Activated CD4-positive, alpha-beta T cell treated with anti-CD3 and anti-CD28 coated beads, Interleukin-2, Interleukin-6, amounts not matched to agents 100 ng/mL and 50 ng/mL, durations not matched to agents 16 hours and 8 hours (primary cell): ENCODE measurements around the gene SLC22A16.

ENCODE experiments used
- DNase-seq: peaks from one replicate; pipeline ENCODE4 v3.0.0-alpha.2; 2020

Gene SLC22A16

GRCh38 chr6:110446405-110446804 is 30.0 kb downstream of the SLC22A16 start:
- DNase-seq, result no peak

DNA sequence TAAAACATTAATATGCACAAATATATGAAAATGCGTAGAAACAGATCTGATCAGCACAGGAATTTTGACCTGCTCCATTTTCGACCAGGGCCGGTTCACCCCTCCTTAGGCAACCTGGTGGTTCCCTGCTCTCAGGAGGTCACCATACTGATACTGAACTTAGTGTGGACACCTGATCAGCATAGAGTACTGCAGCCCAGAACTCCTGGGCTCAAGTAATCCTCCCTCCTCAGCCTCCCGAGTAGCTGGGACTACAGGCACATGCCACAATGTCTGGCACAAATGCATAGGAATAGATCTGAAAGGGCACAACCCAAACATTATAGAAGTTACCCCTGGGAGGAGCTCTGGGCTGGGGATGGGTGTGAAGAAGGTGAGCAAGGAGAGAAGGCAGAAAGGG is 36.4 kb downstream of the SLC22A16 start:
- no peak for DNase-seq

- no peak for DNase-seq
These were observed 37.1 kb downstream of the SLC22A16 start for GRCh38 chr6:110439356-110439755.

DNA sequence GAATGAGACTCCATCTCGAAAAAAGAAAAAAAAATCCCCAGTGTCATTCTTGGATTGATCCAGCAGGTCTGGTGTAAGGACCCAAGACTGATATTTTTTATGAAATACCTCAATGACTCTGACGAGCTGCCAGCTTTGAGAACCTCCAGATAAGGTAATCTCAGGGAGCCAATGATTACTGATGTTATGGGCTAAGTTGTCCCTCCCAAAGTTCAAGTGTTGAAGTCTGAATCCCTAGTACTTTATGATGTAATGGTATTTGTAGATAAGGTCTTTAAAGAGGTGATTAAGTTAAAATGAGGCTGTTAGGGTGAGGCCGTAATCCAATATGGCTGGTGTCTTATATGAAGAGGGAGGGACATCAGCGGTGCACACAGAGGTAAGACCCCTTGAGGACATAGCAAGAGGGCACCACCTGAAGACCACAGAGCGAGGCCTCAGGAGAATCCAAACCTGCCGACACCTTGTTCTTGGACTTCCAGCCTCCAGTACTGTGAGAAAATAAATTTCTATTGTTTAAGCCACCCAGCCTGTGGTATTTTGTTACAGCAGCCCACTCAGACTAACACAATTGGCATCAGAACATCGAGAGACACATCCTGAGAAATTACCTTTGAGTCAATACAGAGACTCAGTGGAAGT is 41.3 kb downstream of the SLC22A16 start:
- no peak for DNase-seq

DNA sequence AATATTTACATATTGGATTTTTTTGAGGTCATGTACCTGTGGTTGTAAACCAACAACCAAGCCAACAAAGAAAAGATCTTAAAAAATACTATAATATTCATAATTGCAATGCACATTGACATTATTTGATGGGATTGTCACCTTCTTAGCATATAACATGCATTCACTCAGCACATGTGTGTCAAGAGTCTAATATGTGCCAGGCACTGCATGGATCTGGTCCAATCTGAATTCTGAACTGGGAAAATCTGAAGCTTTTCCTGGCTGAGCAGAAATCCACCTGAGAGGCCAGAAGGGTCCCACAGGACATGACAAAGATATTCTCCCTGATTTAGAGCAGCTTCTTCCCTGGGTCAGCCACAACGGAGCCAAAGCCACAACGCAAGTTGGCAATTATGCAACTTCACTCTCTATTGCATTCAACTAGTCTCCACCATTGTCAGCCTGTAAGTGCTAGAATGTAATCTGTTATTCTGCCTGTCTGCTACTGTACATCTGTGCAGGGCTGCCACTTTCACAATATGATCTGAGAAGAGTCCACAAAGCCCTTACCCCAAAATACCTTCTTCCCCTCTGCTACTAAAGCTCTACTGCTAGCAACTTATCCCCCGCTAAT is 44.0 kb downstream of the SLC22A16 start:
- DNase-seq, result no peak

- no peak for DNase-seq
These were observed 45.7 kb downstream of the SLC22A16 start for GRCh38 chr6:110430741-110431140.

GRCh38 chr6:110430236-110430635 is 46.2 kb downstream of the SLC22A16 start:
- no peak for DNase-seq

DNA sequence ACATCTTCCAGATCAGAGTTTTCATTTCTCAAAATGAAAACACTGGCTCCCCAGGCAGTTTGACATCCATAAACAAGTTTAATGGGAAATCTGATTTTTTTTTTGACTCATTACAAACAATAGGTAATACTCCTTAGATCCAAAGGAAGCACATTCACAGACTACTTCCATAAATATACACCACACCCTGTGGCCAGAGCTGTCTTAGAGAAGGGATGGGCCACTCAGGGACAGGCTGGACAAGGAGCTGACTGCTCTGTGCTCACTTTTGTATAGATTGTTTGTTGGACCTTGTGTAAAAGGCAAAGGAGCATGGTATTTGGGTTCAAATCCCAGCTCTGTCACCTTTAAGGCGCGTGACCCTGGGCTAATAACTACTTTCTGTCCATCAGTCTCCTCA is 48.3 kb downstream of the SLC22A16 start:
- no peak for DNase-seq

- DNase-seq, result no peak
These were observed 50.6 kb downstream of the SLC22A16 start for GRCh38 chr6:110425816-110426215.

DNA sequence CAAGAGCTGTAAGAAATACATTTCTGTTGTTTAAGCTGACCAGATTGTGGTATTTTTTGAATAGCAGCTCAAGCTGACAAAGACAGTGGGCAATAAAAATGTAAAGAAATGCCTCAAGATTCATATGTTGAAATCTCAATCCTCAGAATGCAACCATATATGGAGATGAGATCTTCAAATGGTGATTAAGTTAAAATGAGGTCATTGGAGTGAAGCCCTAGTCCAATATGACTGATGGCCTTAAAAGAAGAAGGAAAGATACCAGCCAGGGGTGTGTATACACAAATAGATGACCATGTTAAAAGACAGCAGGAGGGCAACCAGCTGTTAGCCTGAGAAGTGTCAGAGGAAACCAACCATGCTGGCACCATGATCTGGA is 54.0 kb downstream of the SLC22A16 start:
- no peak for DNase-seq

DNA sequence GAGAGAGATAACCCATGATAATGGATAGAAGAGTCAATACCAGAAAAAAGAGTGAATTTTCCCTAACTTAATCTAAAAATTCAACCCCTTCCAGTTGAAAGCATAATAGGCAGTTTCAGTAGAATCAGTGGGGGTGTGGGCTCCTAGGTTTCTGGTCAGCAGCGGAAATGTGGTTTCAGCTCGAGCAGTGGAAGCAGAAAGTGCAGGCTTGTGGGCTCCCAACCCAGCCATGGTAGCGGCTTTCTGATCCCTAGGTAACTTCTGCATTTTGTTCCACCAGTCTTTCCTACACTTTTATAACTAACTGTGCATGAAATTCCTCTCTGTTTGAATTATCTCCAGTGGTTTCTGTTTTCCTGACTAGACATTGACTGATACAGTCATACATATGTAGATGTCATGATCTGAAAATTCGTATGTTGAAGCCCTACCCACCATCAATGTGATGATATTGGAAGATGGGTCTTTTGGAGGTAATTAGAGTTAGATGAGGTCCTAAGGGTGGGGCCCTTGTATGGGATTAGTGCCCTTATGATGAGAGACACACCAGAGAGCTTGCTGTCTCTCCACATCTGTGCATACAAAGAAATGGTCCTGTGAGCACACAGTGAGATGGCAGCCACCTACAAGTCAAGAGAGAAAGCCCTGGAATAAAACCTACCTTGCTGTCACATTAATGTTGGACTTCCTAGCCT is 54.5 kb downstream of the SLC22A16 start:
- no peak for DNase-seq

DNA sequence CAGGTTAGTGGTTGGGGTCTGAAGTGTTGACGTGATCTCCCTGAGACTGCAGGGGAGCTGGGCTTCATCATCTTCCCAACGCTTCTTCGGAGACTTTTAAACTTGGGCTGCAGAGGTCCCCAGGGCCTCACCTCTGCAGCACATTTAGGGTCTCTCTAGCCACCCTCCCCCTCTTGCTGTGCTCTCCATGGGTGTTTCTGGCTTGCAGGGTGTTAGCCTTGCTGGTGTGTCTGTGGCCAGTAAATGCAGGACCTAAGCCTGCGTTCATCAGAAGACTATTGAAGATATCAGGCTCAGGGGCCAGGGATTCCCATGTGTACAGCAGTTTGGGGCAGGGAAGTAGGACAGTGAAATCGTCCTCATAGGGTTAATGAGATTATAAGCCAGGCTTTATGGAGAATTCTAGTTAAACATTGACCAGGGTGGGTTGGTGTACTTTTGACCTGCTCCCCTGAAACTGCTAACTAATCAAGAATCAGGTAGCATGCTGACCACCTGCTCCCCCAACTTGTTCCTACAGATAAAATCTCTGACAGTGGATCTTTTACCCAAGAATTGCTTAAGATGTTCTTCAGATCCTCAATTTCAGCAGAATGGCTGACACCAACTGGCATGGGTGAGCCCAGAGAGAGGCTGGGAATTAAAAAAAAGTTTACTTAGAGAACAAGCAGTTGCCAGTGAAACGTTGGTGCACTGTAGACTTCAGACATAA is 57.2 kb downstream of the SLC22A16 start:
- DNase-seq, result no peak

DNA sequence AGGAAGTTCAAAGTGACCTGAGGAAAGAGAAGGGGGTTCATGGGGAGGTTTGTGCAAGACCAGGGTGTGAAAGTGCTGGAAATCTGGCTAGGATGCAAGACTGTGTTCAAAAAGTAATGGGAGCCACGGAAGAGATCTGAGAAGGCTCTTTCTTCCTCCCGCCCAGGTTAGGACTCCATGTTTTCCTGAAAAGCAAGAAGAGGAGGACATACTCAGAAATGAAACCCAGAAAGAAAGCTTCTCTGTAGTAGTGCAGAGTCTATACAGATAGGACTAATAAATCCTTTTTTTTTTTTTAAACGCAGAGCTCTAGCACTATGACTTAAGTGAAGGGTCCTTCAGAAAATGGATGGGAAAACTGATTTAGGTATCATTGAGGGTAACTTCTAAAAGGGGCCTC is 57.8 kb downstream of the SLC22A16 start:
- no peak for DNase-seq

- DNase-seq, result no peak
These were observed 61.1 kb downstream of the SLC22A16 start, which contains the start of gene DDO for GRCh38 chr6:110415086-110415916. DDO (minus strand) TSS chr6:110415575; CDS start chr6:110413462, 2,113 bp downstream.

DNA sequence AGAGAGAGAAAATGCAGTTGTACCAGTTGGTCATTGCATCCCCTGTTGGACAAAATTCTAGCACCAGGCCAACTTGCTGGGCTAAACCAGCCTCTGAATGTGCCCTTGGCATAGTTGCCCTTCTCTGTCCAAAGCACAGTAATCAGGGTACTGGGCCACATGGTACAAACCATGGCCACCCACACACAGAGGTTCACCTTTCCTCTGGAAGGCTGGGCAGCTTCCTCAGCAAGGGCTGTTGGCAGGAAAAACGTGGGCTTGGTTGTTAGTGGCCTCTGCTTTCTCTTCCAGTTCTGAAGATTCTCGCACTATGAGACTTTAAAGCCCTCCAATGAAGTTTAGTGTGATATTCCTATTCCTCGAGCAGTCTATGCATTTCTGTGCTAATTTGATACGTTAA is 61.7 kb downstream of the SLC22A16 start:
- no peak for DNase-seq

DNA sequence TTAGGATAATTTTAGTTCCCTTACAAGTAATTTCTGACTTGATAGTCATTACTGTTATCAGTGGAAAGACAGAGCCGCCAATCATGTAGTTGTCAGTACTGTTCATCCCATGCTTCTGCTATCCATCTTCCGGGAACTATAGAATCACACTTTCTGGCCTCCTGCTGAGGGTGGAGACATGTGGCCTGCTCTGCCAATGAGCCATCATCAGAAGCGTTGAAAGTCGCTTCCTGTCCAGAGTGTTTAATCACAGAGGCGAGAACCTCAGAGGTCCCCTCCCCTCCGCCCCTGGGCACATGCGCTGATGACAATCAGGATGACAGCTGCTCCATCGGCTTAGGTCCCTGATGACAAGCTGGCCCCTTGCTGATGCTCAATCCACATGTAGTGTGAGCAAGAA is 64.1 kb downstream of the SLC22A16 start:
- no peak for DNase-seq

GRCh38 chr6:110410511-110410910 is 65.9 kb downstream of the SLC22A16 start:
- DNase-seq, result no peak

DNA sequence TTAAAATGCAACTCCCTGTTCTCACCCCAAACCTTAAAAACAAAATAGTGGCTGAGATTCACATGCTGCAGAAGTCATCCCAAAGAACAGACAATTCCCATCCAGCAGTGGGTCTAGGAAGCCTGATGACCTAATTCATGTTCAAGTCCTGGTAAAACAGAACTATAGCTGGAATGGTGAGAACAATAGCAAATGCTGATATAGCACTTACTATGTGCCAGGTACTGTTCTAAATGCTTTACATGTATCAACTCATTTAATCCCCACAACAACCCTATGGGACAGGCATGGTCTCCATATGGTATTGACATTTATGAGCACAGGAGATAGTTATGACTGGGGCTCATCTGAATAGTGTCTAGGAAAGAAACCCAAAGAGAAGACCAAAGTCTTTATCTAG is 66.6 kb downstream of the SLC22A16 start:
- no peak for DNase-seq

DNA sequence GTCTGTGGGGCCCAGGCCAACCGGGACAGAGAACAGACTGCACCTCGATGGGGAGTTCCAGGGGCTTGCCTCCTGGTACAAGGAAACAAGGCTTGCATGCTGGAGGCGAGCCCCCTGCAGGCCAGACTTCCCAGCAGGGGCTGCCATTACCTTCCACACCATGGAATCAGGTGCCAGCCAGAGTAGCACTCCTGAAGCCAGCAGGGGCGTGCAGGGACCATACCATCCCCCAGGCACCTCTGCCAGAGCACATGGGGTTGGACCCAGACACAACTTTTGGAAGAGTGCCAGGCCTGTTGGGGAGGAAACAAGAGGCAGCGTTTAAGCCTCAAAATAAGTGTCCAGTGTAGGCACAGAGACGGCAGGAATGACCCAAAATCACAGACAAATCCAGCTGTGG is 67.5 kb downstream of the SLC22A16 start:
- DNase-seq, result no peak

- DNase-seq, result no peak
These were observed 71.8 kb downstream of the SLC22A16 start for GRCh38 chr6:110404607-110405006.

DNA sequence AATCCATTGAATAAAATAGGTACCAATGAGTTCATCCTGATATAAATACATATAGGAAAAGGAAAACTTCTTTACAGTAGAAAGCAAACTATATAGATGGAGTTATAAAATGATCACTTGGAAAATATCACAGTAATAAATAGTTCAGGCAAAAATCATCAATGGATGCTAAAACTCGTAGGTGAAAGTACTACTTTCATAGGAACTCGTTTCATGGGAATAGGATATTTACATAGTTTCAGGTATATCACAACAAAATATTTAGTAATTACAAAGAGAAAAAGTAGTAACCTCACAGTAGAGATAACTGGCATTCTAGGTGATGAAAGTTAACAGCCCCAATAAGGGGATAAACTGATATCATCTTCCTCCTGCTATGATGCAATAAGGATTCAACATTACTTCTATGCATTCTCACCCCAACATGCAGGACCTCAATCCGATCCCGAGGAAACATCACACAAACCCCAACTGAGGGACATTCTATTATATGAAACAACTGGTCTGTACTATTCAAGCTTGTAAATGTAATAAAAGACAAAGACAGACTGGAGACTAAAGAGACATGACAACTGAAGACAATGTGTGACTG is 74.7 kb downstream of the SLC22A16 start:
- no peak for DNase-seq

DNA sequence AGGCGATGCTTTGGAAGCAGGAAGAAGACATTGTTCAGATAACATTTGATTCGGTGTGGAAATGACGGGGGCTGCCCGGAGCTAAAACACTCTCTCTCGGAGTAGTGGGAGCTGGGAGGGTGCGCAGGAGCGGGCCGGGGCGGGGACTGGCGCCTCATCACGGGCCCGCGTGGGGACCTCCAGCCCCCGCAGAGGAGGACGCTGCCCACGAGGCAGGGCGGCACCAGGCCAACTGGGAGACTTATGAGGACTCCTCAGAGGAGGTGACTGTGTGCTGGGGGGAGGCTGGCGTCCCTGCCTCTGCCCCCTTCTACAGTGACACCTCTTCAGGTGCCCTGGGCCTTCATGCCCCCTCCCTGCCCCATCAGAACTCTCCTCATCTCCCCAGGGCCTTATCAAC is 76.2 kb downstream of the SLC22A16 start:
- DNase-seq, result no peak
